IMR-90 (cell line): ENCODE data around the gene ATG9B. TPM values are rescaled to one million over a fixed set of nuclear protein-coding genes. Genes with fewer than 3 reads are reported as not detected.

Source experiments
- ATAC-seq: fragments of 200-7000 bp; cut with Tn5 transposase; 2 replicates; pipeline ENCODE4 v1.9.1; 2020; ENCODE audit warnings: low read depth, mild to moderate bottlenecking, moderate library complexity
- BruUV-seq: library from RNA; stranded (reverse); fragments of 400-500 nt; replicated peaks from 2 replicates; lab custom pipeline; 2021; lab: Mats Ljungman, UMichigan
- CTCF ChIA-PET: fragments of 300-600 bp; formaldehyde crosslinking; extraction: SDS; loops from one replicate; lab custom pipeline; 2021; ENCODE audit warnings: antibody characterized with exemption; lab: Yijun Ruan, JAX
- POLR2A ChIA-PET: fragments of 300-600 bp; sonication (Branson Sonifier 250); formaldehyde crosslinking; loops from one replicate; lab custom pipeline; 2022; ENCODE audit warnings: antibody characterized with exemption; ENCODE audit not compliant: unreplicated experiment; lab: Charles Lee
- DNase-seq: peaks from one replicate; pipeline ENCODE4 v3.0.0; 2013
- H2AFZ ChIP-seq: replicated peaks from 2 replicates; pipeline ENCODE3; 2013; ENCODE audit warnings: low read length, mild to moderate bottlenecking; ENCODE audit not compliant: poor library complexity
- H2AK5ac ChIP-seq: 2 replicates; pipeline ENCODE4 v1.6.1; 2013; ENCODE audit warnings: low read depth, low read length, inconsistent platforms
- H2AK9ac ChIP-seq: replicated peaks from 2 replicates; pipeline ENCODE3; 2013; ENCODE audit warnings: mild to moderate bottlenecking, low read depth, low read length, moderate library complexity; ENCODE audit not compliant: poor library complexity
- H2BK120ac ChIP-seq: 2 replicates; pipeline ENCODE4 v1.6.1; 2013; ENCODE audit warnings: low read depth, low read length, inconsistent platforms
- H2BK15ac ChIP-seq: 3 replicates; pipeline ENCODE4 v1.6.1; 2013; ENCODE audit warnings: low read depth, low read length, inconsistent platforms
- H2BK20ac ChIP-seq: 2 replicates; pipeline ENCODE4 v1.6.1; 2013; ENCODE audit warnings: low read depth, mild to moderate bottlenecking, inconsistent platforms, low read length, moderate library complexity
- H2BK5ac ChIP-seq: 2 replicates; pipeline ENCODE4 v1.6.1; 2013; ENCODE audit warnings: mild to moderate bottlenecking, low read depth, low read length, inconsistent platforms; ENCODE audit not compliant: poor library complexity, severe bottlenecking
- H3K14ac ChIP-seq: replicated peaks from 2 replicates; pipeline ENCODE4 v1.6.1; 2013; ENCODE audit warnings: low read depth, low read length, inconsistent platforms
- H3K18ac ChIP-seq: 2 replicates; pipeline ENCODE4 v1.6.1; 2013; ENCODE audit warnings: low read depth, low read length, control low read depth
- H3K23ac ChIP-seq: 2 replicates; pipeline ENCODE4 v1.6.1; 2013; ENCODE audit warnings: low read depth, low read length, inconsistent platforms
- H3K27ac ChIP-seq: 2 replicates; pipeline ENCODE4 v1.5.1; 2013; ENCODE audit warnings: mild to moderate bottlenecking, control low read depth, low read length; ENCODE audit not compliant: insufficient read depth
- H3K27me3 ChIP-seq: 2 replicates; pipeline ENCODE4 v1.6.1; 2013; ENCODE audit warnings: low read length; ENCODE audit not compliant: control insufficient read depth, insufficient read depth
- H3K36me3 ChIP-seq: 2 replicates; pipeline ENCODE4 v1.6.1; 2013; ENCODE audit warnings: low read length, mixed read lengths; ENCODE audit not compliant: control insufficient read depth, insufficient read depth
- H3K4ac ChIP-seq: 2 replicates; pipeline ENCODE4 v1.6.1; 2013; ENCODE audit warnings: low read depth, low read length, inconsistent platforms
- H3K4me1 ChIP-seq: 2 replicates; pipeline ENCODE4 v1.6.1; 2013; ENCODE audit warnings: low read length, mixed read lengths; ENCODE audit not compliant: control insufficient read depth, insufficient read depth
- H3K4me2 ChIP-seq: 2 replicates; pipeline ENCODE4 v1.6.1; 2013; ENCODE audit warnings: low read depth, mild to moderate bottlenecking, control low read depth, low read length, moderate library complexity
- H3K4me3 ChIP-seq: 2 replicates; pipeline ENCODE4 v1.5.1; 2013; ENCODE audit warnings: low read depth, mild to moderate bottlenecking, control low read depth, low read length, moderate library complexity; ENCODE audit not compliant: insufficient read depth
- H3K56ac ChIP-seq: 2 replicates; pipeline ENCODE4 v1.6.1; 2013; ENCODE audit warnings: low read length, inconsistent platforms; ENCODE audit not compliant: insufficient read depth; ENCODE audit errors: extremely low read depth
- H3K79me1 ChIP-seq, 2 experiments: 2 replicates each; pipeline ENCODE4 v1.6.1; 2013; ENCODE audit warnings: low read length in 2 of 2, inconsistent platforms in 1 of 2, low read depth in 1 of 2
- H3K9ac ChIP-seq: 2 replicates; pipeline ENCODE4 v1.6.1; 2013; ENCODE audit warnings: low read depth, low read length, control low read depth
- H3K9me1 ChIP-seq: 2 replicates; pipeline ENCODE4 v1.6.1; 2013; ENCODE audit warnings: low read length, inconsistent platforms; ENCODE audit not compliant: insufficient read depth
- H3K9me3 ChIP-seq: 2 replicates; pipeline ENCODE4 v1.6.1; 2013; ENCODE audit warnings: low read length; ENCODE audit not compliant: control insufficient read depth, insufficient read depth
- H4K20me1 ChIP-seq: 2 replicates; pipeline ENCODE4 v1.6.1; 2013; ENCODE audit warnings: low read length, inconsistent platforms; ENCODE audit not compliant: insufficient read depth
- H4K5ac ChIP-seq: 2 replicates; pipeline ENCODE4 v1.6.1; 2013; ENCODE audit warnings: mild to moderate bottlenecking, low read depth, low read length, control low read depth
- H4K8ac ChIP-seq, 2 experiments: 2 replicates each; pipeline ENCODE4 v1.6.1; 2013; ENCODE audit warnings: low read depth in 2 of 2, low read length in 2 of 2, control low read depth in 1 of 2, inconsistent platforms in 1 of 2
- H4K91ac ChIP-seq: 2 replicates; pipeline ENCODE4 v1.6.1; 2013; ENCODE audit warnings: low read depth, low read length, inconsistent platforms; ENCODE audit not compliant: insufficient read depth
- BHLHE40 ChIP-seq: fragments of 150-350 bp; IDR thresholded peaks from 2 replicates; pipeline ENCODE4 v1.6.1; 2016; ENCODE audit warnings: mild to moderate bottlenecking, low read depth, low read length
- CEBPB ChIP-seq: IDR thresholded peaks from 2 replicates; pipeline ENCODE4 v1.6.1; 2012; ENCODE audit warnings: low read depth, low read length, improper control_type of control experiment
- CHD1 ChIP-seq: IDR thresholded peaks from 2 replicates; pipeline ENCODE4 v1.6.1; 2012; ENCODE audit warnings: low read depth, low read length, improper control_type of control experiment
- CTCF ChIP-seq: conservative IDR thresholded peaks from 2 replicates; pipeline ENCODE4 v1.5.1; 2012; ENCODE audit warnings: mild to moderate bottlenecking, low read depth, low read length, improper control_type of control experiment
- FOS ChIP-seq: fragments of 150-350 bp; IDR thresholded peaks from 2 replicates; pipeline ENCODE4 v1.6.1; 2016; ENCODE audit warnings: low read depth, low read length
- MAFK ChIP-seq: IDR thresholded peaks from 2 replicates; pipeline ENCODE4 v1.6.1; 2012; ENCODE audit warnings: low read depth, low read length, improper control_type of control experiment
- MXI1 ChIP-seq: IDR thresholded peaks from 2 replicates; pipeline ENCODE4 v1.6.1; 2012; ENCODE audit warnings: low read depth, mild to moderate bottlenecking, low read length, moderate library complexity, borderline replicate concordance
- POLR2A ChIP-seq: IDR thresholded peaks from 2 replicates; pipeline ENCODE4 v1.6.1; 2012; ENCODE audit warnings: mild to moderate bottlenecking, low read depth, low read length
- RAD21 ChIP-seq: IDR thresholded peaks from 2 replicates; pipeline ENCODE4 v1.6.1; 2012; ENCODE audit warnings: low read length, improper control_type of control experiment
- RCOR1 ChIP-seq: IDR thresholded peaks from 2 replicates; pipeline ENCODE4 v1.6.1; 2012; ENCODE audit warnings: mild to moderate bottlenecking, low read length, improper control_type of control experiment; ENCODE audit not compliant: insufficient replicate concordance
- RFX5 ChIP-seq: IDR thresholded peaks from 2 replicates; pipeline ENCODE4 v1.8.0; 2012; ENCODE audit warnings: low read depth, mild to moderate bottlenecking, low read length, moderate library complexity
- SMC3 ChIP-seq: fragments of 150-350 bp; IDR thresholded peaks from 2 replicates; pipeline ENCODE4 v1.6.1; 2016; ENCODE audit warnings: low read depth, mild to moderate bottlenecking, antibody characterized with exemption, low read length, moderate library complexity
- WGBS, 2 experiments: methylation state at CpG; one replicate each; pipeline versions ENCODE4 v1.1.5 to v1.1.7; 2013; ENCODE audit warnings: missing lambda C conversion rate in 2 of 2; ENCODE audit not compliant: insufficient read length in 1 of 2; ENCODE audit errors: extremely low coverage in 2 of 2; 5-methylcytosine and 5-hydroxymethylcytosine counted together
- dilution Hi-C: fragments of 300-500 bp; cut with HindIII; formaldehyde crosslinking; loops from one replicate; pipeline ENCODE4 v1.14.3; 2018; ENCODE audit warnings: low sequenced_read_pairs; ENCODE audit not compliant: unreplicated experiment
- in situ Hi-C: fragments of 300-500 bp; cut with MboI; formaldehyde crosslinking; loops from 3 replicates; pipeline ENCODE4 v1.14.3; 2019; ENCODE audit warnings: low sequenced_read_pairs, inconsistent platforms, mixed read lengths
- intact Hi-C: fragments of 100-400 bp; cut with micrococcal nuclease; formaldehyde crosslinking; loops from 2 replicates; pipeline ENCODE4 v1.10.0; 2022
- polyA plus RNA-seq, 3 experiments: library from polyadenylated mRNA; depleted of rRNA; stranded (reverse); fragments of >200 nt; gene quantifications; 2 replicates each; pipeline ENCODE4 v1.2.3, GENCODE V29; 2012; ENCODE audit warnings: low replicate concordance in 1 of 3
- total RNA-seq: library from RNA; depleted of rRNA; stranded (reverse); fragments of >200 nt; gene quantifications from 2 replicates; pipeline ENCODE4 v1.2.3, GENCODE V29; 2012
- TF ChIP-seq, protein P1 (sequence below): fragments of 150-350 bp; IDR thresholded peaks from 2 replicates; pipeline ENCODE4 v1.6.1; 2016; ENCODE audit warnings: low read depth, mild to moderate bottlenecking, low read length, moderate library complexity, borderline replicate concordance

The ATG9B gene
- total and polyA plus RNA-seq, 2 of the 4 experiments (the other 2 are of a cell fraction), result 0.18 to 0.91 TPM

GRCh38 chr7:150994141-150994837, 30.0 kb downstream of the ATG9B start (continued):
- TF ChIP-seq CEBPB, result no peak

DNA sequence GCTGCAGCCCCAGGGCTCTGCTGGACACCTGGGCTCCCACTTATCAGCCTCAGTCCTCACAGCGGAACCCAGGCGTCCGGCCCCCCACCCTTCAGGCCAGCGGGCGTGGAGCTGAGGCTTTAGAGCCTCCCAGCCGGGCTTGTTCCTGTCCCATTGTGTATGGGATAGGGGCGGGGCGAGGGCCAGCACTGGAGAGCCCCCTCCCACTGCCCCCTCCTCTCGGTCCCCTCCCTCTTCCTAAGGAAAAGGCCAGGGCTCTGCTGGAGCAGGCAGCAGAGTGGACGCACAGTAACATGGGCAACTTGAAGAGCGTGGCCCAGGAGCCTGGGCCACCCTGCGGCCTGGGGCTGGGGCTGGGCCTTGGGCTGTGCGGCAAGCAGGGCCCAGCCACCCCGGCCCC, 30.8 kb downstream of the ATG9B start:
- dilution Hi-C loops, result no loop called here
- no peaks in the 10 kb centered on the region for H3K9me1 ChIP-seq
- H3K56ac ChIP-seq, result no peak overlapping the region
- WGBS, 2 experiments, result no CpG with 5 or more reads among the region's 14 CpGs
- no peak overlapping the region for H3K4me3 ChIP-seq
- no peak overlapping the region for H2AFZ ChIP-seq
- H4K20me1 ChIP-seq, result no peaks in the 10 kb centered on the region
- BruUV-seq, result no TSS peak
- no peak overlapping the region for H3K18ac ChIP-seq
- no peak overlapping the region for H3K27ac ChIP-seq
- intact Hi-C loops, result no loop called here
- ChIA-PET CTCF (interaction anchor here (2.1 kb wide), 1 partner anchor 31 kb away, joined by 7 read pairs; no protein-coding TSS in a partner anchor), POLR2A (no interaction called here)
- no peak overlapping the region for H2BK5ac ChIP-seq
- H2BK15ac ChIP-seq, result no peak overlapping the region
- H3K14ac ChIP-seq, result no peak overlapping the region
- H3K79me1 ChIP-seq, result no peaks in the 10 kb centered on the region
- H3K4me1 ChIP-seq, result peaks cover 4% of the 10 kb centered on the region; the same call in 1 of the 2 replicates
- in situ Hi-C loops, result loop anchor here (25.0 kb wide), 1 partner anchor 581 kb away; a partner anchor contains a TSS
- no peak overlapping the region for H3K4me2 ChIP-seq
- H4K5ac ChIP-seq, result no peak overlapping the region
- H3K9me3 ChIP-seq, result peaks cover 10% of the 10 kb centered on the region
- H4K91ac ChIP-seq, result no peak overlapping the region
- H3K36me3 ChIP-seq, result no peaks in the 10 kb centered on the region
- no peak overlapping the region for H4K8ac ChIP-seq
- DNase-seq, result no peak
- no peak overlapping the region for H3K9ac ChIP-seq
- H2BK120ac ChIP-seq, result no peak overlapping the region
- ATAC-seq, result no peak
- H3K23ac ChIP-seq, result no peak overlapping the region
- peaks cover 3% of the 10 kb centered on the region; the same call in 1 of the 2 replicates for H3K27me3 ChIP-seq
- no peak overlapping the region for H2AK5ac ChIP-seq
- H3K4ac ChIP-seq, result no peak overlapping the region
- H2BK20ac ChIP-seq, result no peak overlapping the region
- H2AK9ac ChIP-seq, result no peak overlapping the region
- TF ChIP-seq CTCF, result no peak
- no peak for TF ChIP-seq MXI1
- no peak for TF ChIP-seq CHD1
- TF ChIP-seq POLR2A, result no peak
- TF ChIP-seq RCOR1, result no peak
- TF ChIP-seq SMC3, result no peak
- TF ChIP-seq RFX5, result no peak
- TF ChIP-seq, protein P1, sequence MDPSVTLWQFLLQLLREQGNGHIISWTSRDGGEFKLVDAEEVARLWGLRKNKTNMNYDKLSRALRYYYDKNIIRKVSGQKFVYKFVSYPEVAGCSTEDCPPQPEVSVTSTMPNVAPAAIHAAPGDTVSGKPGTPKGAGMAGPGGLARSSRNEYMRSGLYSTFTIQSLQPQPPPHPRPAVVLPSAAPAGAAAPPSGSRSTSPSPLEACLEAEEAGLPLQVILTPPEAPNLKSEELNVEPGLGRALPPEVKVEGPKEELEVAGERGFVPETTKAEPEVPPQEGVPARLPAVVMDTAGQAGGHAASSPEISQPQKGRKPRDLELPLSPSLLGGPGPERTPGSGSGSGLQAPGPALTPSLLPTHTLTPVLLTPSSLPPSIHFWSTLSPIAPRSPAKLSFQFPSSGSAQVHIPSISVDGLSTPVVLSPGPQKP, result no peak
- TF ChIP-seq BHLHE40, result no peak
- TF ChIP-seq FOS, result no peak
- no peak for TF ChIP-seq RAD21
- TF ChIP-seq MAFK, result no peak
- TF ChIP-seq CEBPB, result no peak
